ENCODE results near the gene BRINP3. TPM values are rescaled to one million over a fixed set of nuclear protein-coding genes. Genes with fewer than 3 reads are reported as not detected.

The BRINP3 gene
- total RNA-seq, 1 experiment from 2014 or later = not detected

- Histone ChIP-seq H2AFZ (ENCODE audit: low read length) (no peak overlapping the region), H3K27ac (ENCODE audit: low read length) (no peak overlapping the region), H3K79me2 (ENCODE audit: low read length) (no peaks in the 10 kb centered on the region), H3K4me2 (ENCODE audit: low read length) (no peak overlapping the region), H3K36me3 (ENCODE audit: low read depth, low read length) (no peaks in the 10 kb centered on the region), H3F3A (ENCODE audit: low read length, unreplicated experiment) (no peaks in the 10 kb centered on the region), H3K9me3 (ENCODE audit: low read length) (0 out of 2 replicates have a peak, but pooled peaks cover 6% of the 10 kb centered on the region), H3K9me2 (replicated peaks; ENCODE audit: low read length) (no peaks in the 10 kb centered on the region; the same call in 1 of the 2 replicates), H4K20me1 (ENCODE audit: low read length) (no peaks in the 10 kb centered on the region), H3K4me1 (ENCODE audit: insufficient read depth, low read length) (no peaks in the 10 kb centered on the region), H3K9ac (ENCODE audit: low read length) (no peak overlapping the region), H3K4me3 (ENCODE audit: low read length) (no peak overlapping the region), H3K27me3 (ENCODE audit: low read length) (peaks cover 16% of the 10 kb centered on the region; the same call in 1 of the 2 replicates)
- intact Hi-C loops (cut with micrococcal nuclease) = no loop called here
- ATAC-seq (no peak), DNase-seq (no peak)
- ChIA-PET CTCF (no interaction called here), POLR2A (ENCODE audit: unreplicated experiment) (no interaction called here)
- BruUV-seq (replicated peaks) = no TSS peak
- no peak for TF ChIP-seq EZH2phosphoT487 (IDR thresholded peaks at IDR 0.05; ENCODE audit: borderline replicate concordance, low read length)
- no peak for TF ChIP-seq EZH2 (IDR thresholded peaks at IDR 0.05; ENCODE audit: low read length, unreplicated experiment)
These were observed 281.6 kb downstream of the BRINP3 start for GRCh38 chr1:190196020-190196419.

- intact Hi-C loops (cut with micrococcal nuclease) = no loop called here
- POLR2A ChIA-PET (ENCODE audit: unreplicated experiment) = no interaction called here
- no peaks in the 10 kb centered on the region for H3K9me2 ChIP-seq (replicated peaks; ENCODE audit: low read length)
- no peak overlapping the region for H3K4me2 ChIP-seq (ENCODE audit: low read length)
- H3K27me3 ChIP-seq (ENCODE audit: low read length) = peaks cover 25% of the 10 kb centered on the region; the same call in 1 of the 2 replicates
- no peaks in the 10 kb centered on the region for H4K20me1 ChIP-seq (ENCODE audit: low read length)
- H3K9ac ChIP-seq (ENCODE audit: low read length) = no peak overlapping the region
- H3K4me1 ChIP-seq (ENCODE audit: insufficient read depth, low read length) = no peaks in the 10 kb centered on the region
- CTCF ChIA-PET = no interaction called here
- ATAC-seq (no peak), DNase-seq (no peak)
- BruUV-seq (replicated peaks) = no TSS peak
- no peak overlapping the region for H2AFZ ChIP-seq (ENCODE audit: low read length)
- no peak overlapping the region for H3K4me3 ChIP-seq (ENCODE audit: low read length)
- TF ChIP-seq EZH2 (IDR thresholded peaks at IDR 0.05; ENCODE audit: low read length, unreplicated experiment) (no peak), EZH2phosphoT487 (IDR thresholded peaks at IDR 0.05; ENCODE audit: borderline replicate concordance, low read length) (no peak), CTCF (conservative IDR thresholded peaks at IDR 0.05; ENCODE audit: low read depth, low read length) (no peak)
- H3K36me3 ChIP-seq (ENCODE audit: low read depth, low read length) = no peaks in the 10 kb centered on the region
- no peak overlapping the region for H3K27ac ChIP-seq (ENCODE audit: low read length)
- no peaks in the 10 kb centered on the region for H3K9me3 ChIP-seq (ENCODE audit: low read length)
- no peaks in the 10 kb centered on the region for H3K79me2 ChIP-seq (ENCODE audit: low read length)
- no peaks in the 10 kb centered on the region for H3F3A ChIP-seq (ENCODE audit: low read length, unreplicated experiment)
These were observed 284.1 kb downstream of the BRINP3 start for GRCh38 chr1:190193508-190194115.

DNA sequence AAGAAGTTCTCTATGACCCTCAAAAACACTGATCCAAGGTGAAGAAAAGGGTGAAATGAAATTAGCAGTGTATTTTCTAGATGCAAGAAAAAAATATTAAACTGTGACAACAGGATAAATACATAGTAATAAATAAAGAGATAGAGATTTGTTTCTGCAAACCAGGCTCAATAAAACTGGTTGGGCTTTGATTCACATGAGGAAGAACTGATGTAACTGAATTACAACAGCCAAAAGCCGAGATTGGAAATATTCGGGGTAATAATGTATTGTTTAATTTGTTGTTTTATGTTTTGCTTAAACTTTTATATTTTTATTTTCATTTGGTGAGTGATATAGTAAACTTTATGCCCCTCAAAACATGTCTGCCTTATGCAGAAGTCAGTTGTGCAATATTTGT, 285.0 kb downstream of the BRINP3 start:
- H3K9ac ChIP-seq (ENCODE audit: low read length) = no peak overlapping the region
- H3K79me2 ChIP-seq (ENCODE audit: low read length) = no peaks in the 10 kb centered on the region
- H3F3A ChIP-seq (ENCODE audit: low read length, unreplicated experiment) = no peaks in the 10 kb centered on the region
- ChIA-PET CTCF (no interaction called here), POLR2A (ENCODE audit: unreplicated experiment) (no interaction called here)
- DNase-seq = no peak
- no peak for TF ChIP-seq CTCF (conservative IDR thresholded peaks at IDR 0.05; ENCODE audit: low read depth, low read length)
- no peak for TF ChIP-seq EZH2 (IDR thresholded peaks at IDR 0.05; ENCODE audit: low read length, unreplicated experiment)
- TF ChIP-seq EZH2phosphoT487 (IDR thresholded peaks at IDR 0.05; ENCODE audit: borderline replicate concordance, low read length) = no peak
- no peaks in the 10 kb centered on the region for H4K20me1 ChIP-seq (ENCODE audit: low read length)
- intact Hi-C loops (cut with micrococcal nuclease) = no loop called here
- BruUV-seq (replicated peaks) = no TSS peak
- no peaks in the 10 kb centered on the region for H3K4me1 ChIP-seq (ENCODE audit: insufficient read depth, low read length)
- no peaks in the 10 kb centered on the region for H3K36me3 ChIP-seq (ENCODE audit: low read depth, low read length)
- H3K9me2 ChIP-seq (replicated peaks; ENCODE audit: low read length) = no peaks in the 10 kb centered on the region
- H3K27ac ChIP-seq (ENCODE audit: low read length) = no peak overlapping the region
- ATAC-seq = no peak
- H3K4me3 ChIP-seq (ENCODE audit: low read length) = no peak overlapping the region
- H3K9me3 ChIP-seq (ENCODE audit: low read length) = no peaks in the 10 kb centered on the region
- peaks cover 25% of the 10 kb centered on the region; the same call in 1 of the 2 replicates for H3K27me3 ChIP-seq (ENCODE audit: low read length)
- H2AFZ ChIP-seq (ENCODE audit: low read length) = no peak overlapping the region
- H3K4me2 ChIP-seq (ENCODE audit: low read length) = no peak overlapping the region

All from PC-3 (cell line).